Activated CD4-positive, alpha-beta memory T cell treated with anti-CD3 and anti-CD28 coated beads, Interleukin-2, amount 10 ng/mL, durations not matched to agents 7 days and 5 days (primary cell): Measurements from ENCODE around the gene CNOT6. TPM values are rescaled to one million over a fixed set of nuclear protein-coding genes. Genes with fewer than 3 reads are reported as not detected.
"Not testable (repeated sequence)": the region's sequence is repeated elsewhere in the genome, so short reads cannot be mapped to it uniquely, and the experiment has no call there.

Experiments used
- CTCF ChIA-PET: fragments of 350-600 bp; sonication (Branson Sonifier 250); formaldehyde crosslinking; loops from one replicate; lab custom pipeline; 2021; ENCODE audit warnings: antibody characterized with exemption, inconsistent platforms; lab: Charles Lee
- POLR2A ChIA-PET: fragments of 350-600 bp; sonication (Branson Sonifier 250); formaldehyde crosslinking; loops from one replicate; lab custom pipeline; 2021; ENCODE audit warnings: antibody characterized with exemption; lab: Charles Lee
- DNase-seq: peaks from one replicate; pipeline ENCODE4 v3.0.0-alpha.2; 2020
- H3K27ac Mint-ChIP-seq: one replicate; pipeline ENCODE4 v1.8.0; 2021; ENCODE audit warnings: mild to moderate bottlenecking, mixed read lengths
- H3K27me3 Mint-ChIP-seq: one replicate; pipeline ENCODE4 v1.8.0; 2021; ENCODE audit warnings: mixed read lengths
- H3K36me3 Mint-ChIP-seq: one replicate; pipeline ENCODE4 v1.8.0; 2021; ENCODE audit warnings: low read depth, mixed read lengths
- H3K4me1 Mint-ChIP-seq: one replicate; pipeline ENCODE4 v1.8.0; 2021; ENCODE audit warnings: mixed read lengths
- H3K4me3 Mint-ChIP-seq: one replicate; pipeline ENCODE4 v1.8.0; 2021; ENCODE audit warnings: mild to moderate bottlenecking, mixed read lengths
- H3K9me3 Mint-ChIP-seq: one replicate; pipeline ENCODE4 v1.8.0; 2021; ENCODE audit warnings: mixed read lengths
- total RNA-seq, 2 experiments: library from RNA; stranded (reverse); gene quantifications; one replicate each; pipeline ENCODE4 v1.2.3, GENCODE V29; 2021

CNOT6 gene
- total RNA-seq = 10 to 100 TPM; 34.9 to 36.2 TPM

DNA sequence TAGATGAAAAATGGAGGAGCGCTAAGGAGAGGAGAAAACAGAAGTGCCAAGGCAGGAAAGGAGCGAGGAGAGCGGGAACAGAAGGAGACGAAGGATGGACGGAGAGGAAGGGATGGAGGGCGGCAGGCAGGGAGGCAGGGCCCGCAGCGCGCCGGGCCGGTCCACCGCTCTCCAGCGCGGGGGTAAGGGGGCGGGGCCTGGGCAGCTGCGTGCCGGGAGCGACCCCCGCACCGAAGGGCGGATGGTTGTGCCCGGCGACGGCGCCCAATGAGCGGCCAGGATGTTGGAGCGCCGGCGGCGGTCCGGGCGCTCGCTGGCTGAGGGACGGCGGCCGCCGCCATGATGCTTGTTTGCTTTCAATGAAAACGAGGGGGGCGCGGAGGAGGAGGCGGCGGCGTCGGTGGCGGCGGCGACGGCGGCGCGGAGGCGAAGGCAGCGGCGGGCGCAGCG is at the start of gene CNOT6:
CNOT6 (plus strand) TSS at position 320 of the 450 bp plus-strand sequence. CDS start 34,898 bp downstream, outside the sequence.
- Mint-ChIP-seq H3K36me3 (peaks cover 18% of the 10 kb centered on the region), H3K27me3 (no peaks in the 10 kb centered on the region), H3K9me3 (no peaks in the 10 kb centered on the region), H3K4me1 (peaks cover 41% of the 10 kb centered on the region), H3K4me3 (peak within 1 kb of the TSS; percentile 87), H3K27ac (peak within 1 kb of the TSS; percentile 88)
- ChIA-PET CTCF (interaction anchor here (1.2 kb wide), 1 partner anchor 29 kb away, joined by 3 read pairs; no protein-coding TSS in a partner anchor), POLR2A (interaction anchor here (0.8 kb wide), 1 partner anchor 338 kb away, joined by 4 read pairs; no protein-coding TSS in a partner anchor)
- DNase-seq = peak; percentile 94

DNA sequence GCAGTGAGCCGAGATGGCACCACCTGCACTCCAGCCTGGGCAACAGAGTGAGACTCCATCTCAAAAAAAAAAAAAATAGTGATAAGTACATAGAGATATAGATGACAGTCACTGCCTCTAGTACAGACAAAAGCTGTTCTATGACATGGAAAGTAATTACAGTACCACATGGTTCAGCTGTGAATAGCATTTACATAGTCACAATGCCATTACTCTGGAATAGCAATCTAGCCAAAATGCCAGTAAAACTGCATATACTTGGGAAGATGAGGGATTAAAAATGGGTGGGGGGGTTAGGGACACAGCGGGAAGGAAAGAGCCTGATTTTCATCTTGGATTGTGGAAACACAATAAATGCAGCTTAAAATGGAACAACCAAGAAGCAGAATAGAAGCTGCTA is 39.4 kb upstream of the CNOT6 start:
- H3K27me3 Mint-ChIP-seq = peaks cover 10% of the 10 kb centered on the region
- H3K27ac Mint-ChIP-seq = no peak overlapping the region
- no peak overlapping the region for H3K4me3 Mint-ChIP-seq
- ChIA-PET CTCF (no interaction called here), POLR2A (no interaction called here)
- no peak for DNase-seq
- H3K36me3 Mint-ChIP-seq = no peaks in the 10 kb centered on the region
- H3K9me3 Mint-ChIP-seq = no peaks in the 10 kb centered on the region
- H3K4me1 Mint-ChIP-seq = no peaks in the 10 kb centered on the region

DNA sequence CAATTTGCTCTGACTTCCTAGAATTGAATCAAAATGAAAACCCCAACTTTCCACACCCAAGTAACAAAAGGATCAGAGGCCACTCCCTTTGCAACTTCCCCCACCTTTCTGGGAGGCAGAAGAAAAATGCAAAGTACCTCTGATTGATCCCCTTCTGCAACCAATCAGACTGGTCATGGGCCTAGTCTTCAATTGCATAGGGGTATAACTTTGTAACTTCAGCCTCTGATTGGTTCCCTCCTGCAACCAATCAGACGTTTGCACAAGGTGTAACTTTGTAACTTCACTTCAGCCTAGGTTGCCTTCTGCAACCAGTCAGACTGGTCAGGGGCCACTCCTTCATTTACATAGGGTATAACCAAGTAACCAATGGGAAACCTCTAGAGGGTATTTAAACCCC is 38.3 kb upstream of the CNOT6 start:
- no peak for DNase-seq
- Mint-ChIP-seq H3K9me3 (no peaks in the 10 kb centered on the region), H3K4me3 (no peak overlapping the region), H3K27ac (no peak overlapping the region), H3K4me1 (no peaks in the 10 kb centered on the region), H3K36me3 (no peaks in the 10 kb centered on the region), H3K27me3 (peaks cover 7% of the 10 kb centered on the region)
- ChIA-PET POLR2A (no interaction called here), CTCF (interaction anchor here (1.0 kb wide), 1 partner anchor 15 kb away, joined by 3 read pairs; no protein-coding TSS in a partner anchor)

DNA sequence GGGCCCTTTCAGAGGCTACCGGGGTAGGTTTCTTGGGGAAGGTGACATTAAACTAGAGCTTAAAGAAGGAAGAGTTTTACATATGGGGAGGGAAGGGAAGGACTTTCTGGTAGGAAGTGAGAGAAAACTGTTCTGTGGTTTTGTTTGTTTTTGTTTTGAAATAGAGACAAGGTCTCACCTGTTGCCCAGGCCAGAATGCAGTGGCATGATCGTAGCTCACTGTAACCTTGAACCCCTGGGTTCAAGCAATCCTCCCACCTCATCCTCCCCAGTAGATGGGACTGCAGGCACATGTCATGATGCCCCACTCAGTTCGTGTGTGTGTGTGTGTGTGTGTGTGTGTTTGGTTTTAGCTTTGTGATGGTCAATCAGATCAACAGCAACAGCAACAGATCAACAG is 37.4 kb upstream of the CNOT6 start:
- H3K36me3 Mint-ChIP-seq = no peaks in the 10 kb centered on the region
- no peaks in the 10 kb centered on the region for H3K9me3 Mint-ChIP-seq
- no peak overlapping the region for H3K4me3 Mint-ChIP-seq
- peaks cover 5% of the 10 kb centered on the region for H3K27me3 Mint-ChIP-seq
- no peak overlapping the region for H3K27ac Mint-ChIP-seq
- CTCF ChIA-PET = interaction anchor here (1.0 kb wide), 1 partner anchor 14 kb away, joined by 3 read pairs; no protein-coding TSS in a partner anchor
- DNase-seq = no peak
- POLR2A ChIA-PET = no interaction called here
- H3K4me1 Mint-ChIP-seq = no peaks in the 10 kb centered on the region

DNA sequence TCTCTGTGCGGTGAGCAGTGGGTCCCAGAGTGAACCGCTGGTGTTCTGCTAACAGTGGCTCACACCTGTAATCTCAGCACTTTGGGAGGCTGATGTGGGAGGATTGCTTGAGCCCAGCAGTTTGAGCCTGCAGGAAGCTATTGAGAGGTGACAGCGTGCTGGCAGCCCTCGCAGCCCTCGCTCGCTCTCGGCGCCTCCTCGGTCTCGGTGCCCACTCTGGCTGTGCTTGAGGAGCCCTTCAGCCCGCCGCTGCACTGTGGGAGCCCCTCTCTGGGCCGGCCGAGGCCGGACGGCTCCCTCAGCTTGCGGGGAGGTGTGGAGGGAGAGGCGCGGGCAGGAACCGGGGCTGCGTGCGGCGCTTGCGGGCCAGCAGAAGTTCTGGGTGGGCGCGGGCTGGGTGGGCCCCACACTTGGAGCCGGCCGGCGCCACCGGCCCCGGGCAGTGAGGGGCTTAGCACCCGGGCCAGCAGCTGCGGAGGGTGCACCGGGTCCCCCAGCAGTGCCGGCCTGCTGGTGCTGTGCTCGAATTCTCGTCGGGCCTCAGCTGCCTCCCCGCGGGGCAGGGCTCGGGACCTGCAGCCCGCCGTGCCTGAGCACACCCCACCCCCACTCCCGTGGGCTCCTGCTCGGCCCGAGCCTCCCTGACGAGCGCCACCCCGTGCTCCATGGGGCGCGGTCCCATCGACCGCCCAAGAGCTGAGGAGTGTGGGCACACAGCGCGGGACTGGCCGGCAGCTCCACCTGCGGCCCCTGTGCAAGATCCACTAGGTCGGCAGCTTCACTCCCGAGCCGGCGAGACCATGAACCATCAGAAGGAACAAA is 35.1 kb upstream of the CNOT6 start:
- H3K9me3 Mint-ChIP-seq, H3K27me3 Mint-ChIP-seq, H3K36me3 Mint-ChIP-seq, H3K4me1 Mint-ChIP-seq, H3K4me3 Mint-ChIP-seq, H3K27ac Mint-ChIP-seq, POLR2A ChIA-PET, DNase-seq, CTCF ChIA-PET: not testable (repeated sequence)

DNA sequence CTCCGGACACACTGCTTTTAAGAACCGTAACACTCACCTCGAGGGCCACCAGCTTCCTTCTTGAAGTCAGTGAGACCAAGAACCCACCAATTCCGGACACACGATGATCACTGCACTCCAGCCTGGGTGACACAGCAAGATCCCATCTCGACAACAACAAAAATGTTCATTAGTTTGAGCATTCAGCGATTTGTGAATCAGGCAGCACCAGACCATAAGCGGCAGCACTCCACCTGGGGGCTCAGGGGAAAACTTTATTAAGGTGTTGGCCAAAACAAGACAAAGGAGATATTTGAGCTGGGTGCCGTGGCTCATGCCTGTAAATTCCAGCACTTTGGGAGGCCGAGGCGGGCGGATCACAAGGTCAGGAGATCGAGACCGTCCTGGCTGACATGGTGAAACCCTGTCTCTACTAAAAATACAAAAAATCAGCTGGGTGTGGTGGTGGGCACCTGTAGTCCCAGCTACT is 34.5 kb upstream of the CNOT6 start:
- DNase-seq, CTCF ChIA-PET, H3K9me3 Mint-ChIP-seq: not testable (repeated sequence)

DNA sequence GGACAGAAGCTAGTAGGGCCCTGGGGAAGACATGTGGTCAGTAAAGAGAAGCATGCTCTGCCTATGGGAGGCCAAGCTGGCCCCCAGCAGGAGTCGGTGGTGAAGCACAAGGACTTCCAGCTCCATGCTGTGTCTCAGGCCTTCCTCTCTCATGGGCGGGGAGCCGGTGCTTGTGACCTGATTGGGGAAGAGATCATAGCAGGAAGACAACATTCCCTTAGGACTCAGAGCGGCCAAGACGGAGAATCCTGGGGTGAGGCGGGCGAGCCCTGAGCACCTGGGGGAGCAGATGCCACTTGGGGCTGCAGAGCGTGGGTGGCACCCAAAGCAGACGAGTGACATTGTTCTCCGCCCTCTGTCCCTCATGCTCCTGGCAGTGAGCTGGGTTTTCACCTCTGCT is 33.3 kb upstream of the CNOT6 start:
- no peaks in the 10 kb centered on the region for H3K9me3 Mint-ChIP-seq
- H3K4me1 Mint-ChIP-seq = no peaks in the 10 kb centered on the region
- DNase-seq = no peak
- H3K27ac Mint-ChIP-seq = no peak overlapping the region
- no peak overlapping the region for H3K4me3 Mint-ChIP-seq
- no peaks in the 10 kb centered on the region for H3K27me3 Mint-ChIP-seq
- ChIA-PET POLR2A (no interaction called here), CTCF (no interaction called here)
- H3K36me3 Mint-ChIP-seq = no peaks in the 10 kb centered on the region

More for the DNA sequence above, 34.5 kb upstream of the CNOT6 start:
- H3K36me3 Mint-ChIP-seq, H3K4me3 Mint-ChIP-seq, H3K27ac Mint-ChIP-seq, POLR2A ChIA-PET, H3K27me3 Mint-ChIP-seq, H3K4me1 Mint-ChIP-seq: not testable (repeated sequence)

DNA sequence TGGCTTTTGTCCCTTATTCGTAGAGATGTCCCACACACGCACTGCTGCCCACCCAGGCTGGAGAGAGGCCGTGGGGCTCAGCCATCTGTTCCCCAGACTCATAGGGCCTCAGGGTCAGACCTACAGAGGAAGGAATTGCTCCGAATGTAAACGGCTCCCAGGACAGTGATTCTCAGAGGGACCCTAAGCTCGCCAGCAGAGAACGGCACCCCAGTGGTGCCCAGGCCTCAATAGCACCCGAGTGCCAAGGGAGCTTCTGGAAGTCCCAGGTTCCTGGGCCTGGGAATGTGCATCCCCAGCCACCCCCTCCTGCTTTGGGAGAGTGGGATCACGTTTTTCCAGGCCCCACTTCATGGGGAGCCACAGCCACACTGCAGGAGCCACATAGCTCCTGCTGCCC is 32.9 kb upstream of the CNOT6 start:
- CTCF ChIA-PET = no interaction called here
- no peak for DNase-seq
- POLR2A ChIA-PET = interaction anchor here (0.6 kb wide), 1 partner anchor 88 kb away, joined by 4 read pairs; no protein-coding TSS in a partner anchor
- no peaks in the 10 kb centered on the region for H3K27me3 Mint-ChIP-seq
- H3K27ac Mint-ChIP-seq = no peak overlapping the region
- H3K4me1 Mint-ChIP-seq = no peaks in the 10 kb centered on the region
- H3K36me3 Mint-ChIP-seq = no peaks in the 10 kb centered on the region
- H3K4me3 Mint-ChIP-seq = no peak overlapping the region
- no peaks in the 10 kb centered on the region for H3K9me3 Mint-ChIP-seq

DNA sequence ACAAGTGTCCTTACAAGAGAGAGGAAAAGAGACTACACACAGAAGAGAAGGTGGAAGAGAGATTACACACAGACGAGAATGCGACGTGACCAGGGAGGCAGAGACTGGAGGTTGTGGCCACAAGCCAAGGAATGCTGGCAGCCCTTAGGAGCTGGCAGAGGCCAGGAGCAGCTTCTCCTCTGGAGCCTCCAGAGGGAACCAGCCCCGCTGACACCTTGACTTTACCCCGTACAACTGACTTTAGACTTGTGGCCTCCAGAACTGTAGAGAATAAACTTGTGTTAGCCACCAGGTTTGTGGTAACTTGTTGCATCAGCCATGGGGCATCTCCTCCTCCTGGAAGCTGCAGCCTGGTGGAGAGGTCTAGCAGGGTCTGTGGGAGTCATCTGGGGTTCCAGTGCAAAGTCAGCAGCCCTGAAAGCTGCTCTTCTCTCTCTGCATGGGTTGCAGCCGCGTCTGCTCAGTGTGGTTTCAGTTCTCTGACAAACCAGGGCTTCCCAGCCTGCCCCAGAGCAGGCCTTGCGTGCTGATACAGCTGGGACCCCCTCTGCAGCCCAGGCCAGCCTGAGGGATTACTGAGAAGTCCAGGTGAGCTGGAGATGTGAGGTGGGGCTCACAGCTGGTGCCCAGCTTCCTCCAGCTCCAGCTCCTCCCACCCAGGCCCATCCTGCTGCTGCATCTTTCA is 30.8 kb upstream of the CNOT6 start:
- Mint-ChIP-seq H3K27ac (no peak overlapping the region), H3K4me3 (no peak overlapping the region), H3K36me3 (no peaks in the 10 kb centered on the region), H3K4me1 (no peaks in the 10 kb centered on the region), H3K27me3 (no peaks in the 10 kb centered on the region), H3K9me3 (no peaks in the 10 kb centered on the region)
- ChIA-PET POLR2A (no interaction called here), CTCF (interaction anchor here (0.6 kb wide), 1 partner anchor 91 kb away, joined by 3 read pairs; no protein-coding TSS in a partner anchor)
- DNase-seq = no peak

DNA sequence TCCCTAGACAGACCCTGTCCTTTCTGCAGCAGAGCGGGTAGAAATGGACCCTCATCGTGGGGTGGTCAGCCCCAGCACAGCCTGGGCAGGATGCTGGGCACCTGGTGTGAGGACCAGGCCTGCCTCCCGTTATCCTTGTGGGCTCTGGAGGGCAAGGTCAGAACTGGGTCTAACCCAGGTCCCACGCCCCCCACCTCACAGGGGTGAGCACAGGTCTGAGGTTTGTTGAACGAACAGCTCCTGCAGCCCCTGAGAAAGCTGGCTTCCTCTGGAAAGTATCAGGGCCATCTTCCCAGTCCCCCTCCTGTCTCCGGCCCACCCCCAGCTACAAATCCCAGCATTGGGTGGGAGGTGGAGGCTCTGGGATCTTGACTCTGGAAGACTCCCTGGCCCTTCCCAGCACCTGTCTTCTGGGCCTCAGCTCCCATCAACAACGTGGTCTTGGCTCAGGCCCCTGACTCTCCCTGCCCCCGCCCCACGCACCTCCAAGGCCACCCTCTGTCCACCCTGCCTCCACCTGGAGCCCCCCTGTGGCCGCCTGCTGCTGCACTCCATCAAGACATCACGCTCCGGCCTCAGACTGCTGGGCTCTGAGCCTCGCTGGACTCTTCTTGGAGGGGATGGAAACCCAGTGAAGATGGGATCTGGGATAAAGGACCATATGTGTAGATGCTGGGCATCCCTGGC is 30.1 kb upstream of the CNOT6 start:
- H3K36me3 Mint-ChIP-seq = no peaks in the 10 kb centered on the region
- POLR2A ChIA-PET = interaction anchor here (0.7 kb wide), 1 partner anchor 9 kb away, joined by 4 read pairs; no protein-coding TSS in a partner anchor
- H3K4me1 Mint-ChIP-seq = no peaks in the 10 kb centered on the region
- no peak overlapping the region for H3K4me3 Mint-ChIP-seq
- H3K27me3 Mint-ChIP-seq = peaks cover 2% of the 10 kb centered on the region
- no peak overlapping the region for H3K27ac Mint-ChIP-seq
- CTCF ChIA-PET = interaction anchor here (0.6 to 1.3 kb wide), 2 partner anchors 10 to 90 kb away, joined by 3 read pairs; no protein-coding TSS in a partner anchor
- no peaks in the 10 kb centered on the region for H3K9me3 Mint-ChIP-seq
- DNase-seq = no peak

DNA sequence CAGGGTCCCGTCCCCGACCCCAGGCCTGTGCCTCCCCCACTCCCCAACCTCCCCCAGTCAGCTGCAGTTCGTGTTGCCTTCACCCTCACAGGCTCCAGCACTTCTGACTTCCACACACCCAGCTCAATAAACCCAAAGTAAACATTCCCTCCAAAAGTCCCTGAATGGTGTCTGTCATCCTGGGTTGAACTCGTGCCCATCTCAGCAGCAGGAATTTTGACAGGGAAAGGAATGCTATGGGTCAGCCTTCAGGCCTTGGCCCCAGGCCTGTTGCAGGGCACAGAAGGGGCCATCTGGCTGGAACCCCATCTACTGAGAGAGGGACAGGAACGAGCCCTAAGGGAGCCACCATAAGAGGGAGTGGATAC is 29.6 kb upstream of the CNOT6 start:
- no peaks in the 10 kb centered on the region for H3K36me3 Mint-ChIP-seq
- H3K27me3 Mint-ChIP-seq = peaks cover 2% of the 10 kb centered on the region
- ChIA-PET POLR2A (interaction anchor here (0.7 kb wide), 1 partner anchor 9 kb away, joined by 4 read pairs; no protein-coding TSS in a partner anchor), CTCF (interaction anchor here (1.3 kb wide), 1 partner anchor 9 kb away, joined by 3 read pairs; no protein-coding TSS in a partner anchor)
- H3K4me1 Mint-ChIP-seq = no peaks in the 10 kb centered on the region
- no peak for DNase-seq
- no peaks in the 10 kb centered on the region for H3K9me3 Mint-ChIP-seq
- H3K4me3 Mint-ChIP-seq = no peak overlapping the region
- H3K27ac Mint-ChIP-seq = no peak overlapping the region

DNA sequence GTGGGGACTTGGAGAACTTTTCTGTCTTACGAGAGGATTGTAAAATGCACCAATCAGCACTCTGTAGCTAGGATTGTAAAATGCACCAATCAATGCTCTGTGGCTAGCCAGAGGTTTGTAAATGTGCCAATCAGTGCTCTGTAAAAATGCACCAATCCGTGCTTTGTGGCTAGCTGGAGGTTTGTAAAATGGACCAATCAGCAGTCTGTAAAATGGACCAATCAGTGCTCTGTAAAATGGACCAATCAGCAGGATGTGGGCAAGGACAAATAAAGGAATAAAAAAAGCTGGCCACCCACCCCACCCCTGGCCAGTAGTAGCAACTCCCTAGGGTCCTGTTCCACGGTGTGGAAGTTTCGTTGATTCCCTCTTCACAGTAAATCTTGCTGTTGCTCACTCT is 29.1 kb upstream of the CNOT6 start:
- H3K9me3 Mint-ChIP-seq, DNase-seq, H3K27me3 Mint-ChIP-seq, H3K27ac Mint-ChIP-seq, H3K36me3 Mint-ChIP-seq, H3K4me3 Mint-ChIP-seq, H3K4me1 Mint-ChIP-seq, POLR2A ChIA-PET: not testable (repeated sequence)
- CTCF ChIA-PET = interaction anchor here (1.3 kb wide), 1 partner anchor 9 kb away, joined by 3 read pairs; no protein-coding TSS in a partner anchor
